ENCODE measurements around the gene PNMA6F.
"Not testable (repeated sequence)": the region's sequence is repeated elsewhere in the genome, so short reads cannot be mapped to it uniquely, and the experiment has no call there.

Gene PNMA6F

DNA sequence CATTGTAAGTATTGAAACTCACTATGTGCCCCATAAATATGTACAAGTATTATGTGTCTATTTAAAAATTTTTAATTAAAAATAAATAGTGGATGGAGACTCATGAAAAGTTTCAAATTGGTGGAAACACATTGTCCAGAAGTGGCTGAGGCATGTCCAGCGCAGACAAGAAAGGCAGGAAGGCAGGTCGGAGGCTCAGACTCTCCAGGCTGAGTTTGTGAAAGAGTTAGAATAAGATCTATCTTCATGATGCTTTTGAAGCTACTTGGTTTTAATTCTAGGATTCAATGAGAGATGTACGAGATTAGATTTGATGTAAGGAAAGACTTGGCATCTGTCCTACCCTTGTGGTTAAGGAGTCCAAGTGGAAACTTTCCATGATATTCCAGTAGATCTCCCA lies 19.8 kb downstream of the PNMA6F start:
- no peak overlapping the region for H3K27ac ChIP-seq (ENCODE audit: low read depth, low read length)
- peaks cover 39% of the 10 kb centered on the region; the same call in 1 of the 2 replicates for H3K27me3 ChIP-seq (ENCODE audit: control insufficient read depth, insufficient read depth, low read length)
- H3K9me3 ChIP-seq (ENCODE audit: control insufficient read depth, insufficient read depth, low read depth, low read length) = peaks cover 13% of the 10 kb centered on the region; the same call in 1 of the 2 replicates
- no peaks in the 10 kb centered on the region for H3K4me1 ChIP-seq (ENCODE audit: control insufficient read depth, insufficient read depth, low read length)
- no peak overlapping the region for H3K9ac ChIP-seq (ENCODE audit: low read length)
- H3K36me3 ChIP-seq (ENCODE audit: control insufficient read depth, insufficient read depth, low read length) = no peaks in the 10 kb centered on the region
- H3K4me3 ChIP-seq (ENCODE audit: low read depth, low read length) = no peak overlapping the region

DNA sequence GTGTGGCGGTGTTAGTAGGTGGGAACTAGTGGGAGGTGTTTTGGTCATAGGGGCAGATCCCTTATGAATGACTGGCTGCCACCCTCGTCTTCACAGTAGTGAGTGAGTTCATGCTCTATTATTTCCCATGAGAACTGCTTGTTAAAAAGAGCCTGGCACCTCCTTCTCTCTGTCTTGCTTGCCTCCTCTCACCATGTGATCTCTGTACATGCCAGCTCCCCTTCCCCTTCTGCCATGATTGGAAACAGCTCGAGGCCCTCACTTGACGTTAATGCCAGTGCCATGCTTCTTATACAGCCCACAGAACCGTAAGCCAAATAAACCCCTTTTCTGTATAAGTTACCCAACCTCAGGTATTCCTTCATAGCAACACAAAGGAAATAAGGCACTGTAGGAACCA lies 21.7 kb downstream of the PNMA6F start:
- Histone ChIP-seq H3K36me3 (ENCODE audit: control insufficient read depth, insufficient read depth, low read length) (no peaks in the 10 kb centered on the region), H3K4me1 (ENCODE audit: control insufficient read depth, insufficient read depth, low read length) (no peaks in the 10 kb centered on the region), H3K9ac (ENCODE audit: low read length) (no peak overlapping the region), H3K27me3 (ENCODE audit: control insufficient read depth, insufficient read depth, low read length) (peaks cover 31% of the 10 kb centered on the region; the same call in 1 of the 2 replicates), H3K27ac (ENCODE audit: low read depth, low read length) (no peak overlapping the region), H3K9me3 (ENCODE audit: control insufficient read depth, insufficient read depth, low read depth, low read length) (peaks cover 7% of the 10 kb centered on the region; the same call in 1 of the 2 replicates), H3K4me3 (ENCODE audit: low read depth, low read length) (no peak overlapping the region)

DNA sequence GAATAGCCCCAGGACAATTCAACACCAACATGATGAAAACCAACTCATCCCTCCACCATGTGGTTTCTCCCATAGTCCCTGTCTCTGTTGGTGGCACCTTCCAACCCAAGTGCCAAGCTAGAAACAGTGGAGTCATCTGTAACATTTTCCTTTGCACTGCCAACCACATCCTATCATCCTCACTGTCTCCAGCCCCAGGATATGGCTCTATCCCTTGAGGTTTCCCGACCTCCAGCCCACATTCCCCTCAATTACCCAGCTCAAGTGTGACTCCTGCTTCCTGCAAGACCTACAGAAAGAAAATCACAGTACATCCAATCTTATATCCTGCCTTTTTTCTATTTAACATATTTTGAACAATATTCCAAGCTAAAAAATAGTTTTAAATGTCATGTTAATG lies 24.2 kb downstream of the PNMA6F start:
- Histone ChIP-seq H3K36me3 (ENCODE audit: control insufficient read depth, insufficient read depth, low read length) (no peaks in the 10 kb centered on the region), H3K9me3 (ENCODE audit: control insufficient read depth, insufficient read depth, low read depth, low read length) (peaks cover 17% of the 10 kb centered on the region; the same call in 1 of the 2 replicates)

GRCh38 chrX:153293485-153294071 lies 28.0 kb downstream of the PNMA6F start:
- H3K27ac ChIP-seq (ENCODE audit: low read depth, low read length); H3K4me1 ChIP-seq (ENCODE audit: control insufficient read depth, insufficient read depth, low read length); H3K36me3 ChIP-seq (ENCODE audit: control insufficient read depth, insufficient read depth, low read length); H3K27me3 ChIP-seq (ENCODE audit: control insufficient read depth, insufficient read depth, low read length); H3K9ac ChIP-seq (ENCODE audit: low read length); H3K4me3 ChIP-seq (ENCODE audit: low read depth, low read length): not testable (repeated sequence)
- H3K9me3 ChIP-seq (ENCODE audit: control insufficient read depth, insufficient read depth, low read depth, low read length) = peaks cover 17% of the 10 kb centered on the region; the same call in 1 of the 2 replicates

More for the DNA sequence above, 24.2 kb downstream of the PNMA6F start:
- Histone ChIP-seq H3K27ac (ENCODE audit: low read depth, low read length) (no peak overlapping the region), H3K4me3 (ENCODE audit: low read depth, low read length) (no peak overlapping the region), H3K9ac (ENCODE audit: low read length) (no peak overlapping the region), H3K4me1 (ENCODE audit: control insufficient read depth, insufficient read depth, low read length) (no peaks in the 10 kb centered on the region), H3K27me3 (ENCODE audit: control insufficient read depth, insufficient read depth, low read length) (peaks cover 9% of the 10 kb centered on the region; the same call in 1 of the 2 replicates)

- not testable (repeated sequence) for H3K27ac ChIP-seq (ENCODE audit: low read depth, low read length); H3K9me3 ChIP-seq (ENCODE audit: control insufficient read depth, insufficient read depth, low read depth, low read length); H3K9ac ChIP-seq (ENCODE audit: low read length); H3K4me3 ChIP-seq (ENCODE audit: low read depth, low read length); H3K4me1 ChIP-seq (ENCODE audit: control insufficient read depth, insufficient read depth, low read length); H3K36me3 ChIP-seq (ENCODE audit: control insufficient read depth, insufficient read depth, low read length); H3K27me3 ChIP-seq (ENCODE audit: control insufficient read depth, insufficient read depth, low read length)
These were observed 32.8 kb downstream of the PNMA6F start for GRCh38 chrX:153288807-153289206.

- not testable (repeated sequence) for H3K4me3 ChIP-seq (ENCODE audit: low read depth, low read length); H3K4me1 ChIP-seq (ENCODE audit: control insufficient read depth, insufficient read depth, low read length); H3K9ac ChIP-seq (ENCODE audit: low read length); H3K27me3 ChIP-seq (ENCODE audit: control insufficient read depth, insufficient read depth, low read length); H3K36me3 ChIP-seq (ENCODE audit: control insufficient read depth, insufficient read depth, low read length); H3K27ac ChIP-seq (ENCODE audit: low read depth, low read length); H3K9me3 ChIP-seq (ENCODE audit: control insufficient read depth, insufficient read depth, low read depth, low read length)
These were observed 35.9 kb downstream of the PNMA6F start for GRCh38 chrX:153285678-153286077.

DNA sequence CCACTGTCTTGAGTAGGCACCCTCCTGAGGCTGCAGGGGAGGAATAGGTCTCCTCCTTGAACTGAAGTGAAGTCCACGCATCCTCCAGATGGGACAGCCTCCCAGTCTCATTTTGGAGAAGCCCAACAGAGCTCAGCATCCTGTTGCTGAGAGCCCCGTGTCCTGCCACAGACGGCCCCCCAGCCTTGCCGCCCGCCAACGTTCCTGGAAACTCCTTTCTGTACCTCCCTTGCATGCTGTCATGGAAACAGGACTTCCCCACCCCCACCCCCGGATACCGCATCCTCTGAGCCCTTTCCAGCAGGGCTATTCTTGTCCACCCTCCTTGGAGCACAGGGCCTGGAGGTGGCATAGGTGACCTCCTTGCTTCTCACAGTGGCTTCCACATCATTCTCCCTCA lies 37.6 kb downstream of the PNMA6F start:
- H3K9me3 ChIP-seq (ENCODE audit: control insufficient read depth, insufficient read depth, low read depth, low read length); H3K27ac ChIP-seq (ENCODE audit: low read depth, low read length); H3K4me1 ChIP-seq (ENCODE audit: control insufficient read depth, insufficient read depth, low read length); H3K36me3 ChIP-seq (ENCODE audit: control insufficient read depth, insufficient read depth, low read length); H3K4me3 ChIP-seq (ENCODE audit: low read depth, low read length); H3K9ac ChIP-seq (ENCODE audit: low read length); H3K27me3 ChIP-seq (ENCODE audit: control insufficient read depth, insufficient read depth, low read length): not testable (repeated sequence)

- not testable (repeated sequence) for H3K9me3 ChIP-seq (ENCODE audit: control insufficient read depth, insufficient read depth, low read depth, low read length); H3K9ac ChIP-seq (ENCODE audit: low read length); H3K4me3 ChIP-seq (ENCODE audit: low read depth, low read length); H3K27ac ChIP-seq (ENCODE audit: low read depth, low read length); H3K4me1 ChIP-seq (ENCODE audit: control insufficient read depth, insufficient read depth, low read length); H3K27me3 ChIP-seq (ENCODE audit: control insufficient read depth, insufficient read depth, low read length); H3K36me3 ChIP-seq (ENCODE audit: control insufficient read depth, insufficient read depth, low read length)
These were observed 39.8 kb downstream of the PNMA6F start for GRCh38 chrX:153281784-153282183.

DNA sequence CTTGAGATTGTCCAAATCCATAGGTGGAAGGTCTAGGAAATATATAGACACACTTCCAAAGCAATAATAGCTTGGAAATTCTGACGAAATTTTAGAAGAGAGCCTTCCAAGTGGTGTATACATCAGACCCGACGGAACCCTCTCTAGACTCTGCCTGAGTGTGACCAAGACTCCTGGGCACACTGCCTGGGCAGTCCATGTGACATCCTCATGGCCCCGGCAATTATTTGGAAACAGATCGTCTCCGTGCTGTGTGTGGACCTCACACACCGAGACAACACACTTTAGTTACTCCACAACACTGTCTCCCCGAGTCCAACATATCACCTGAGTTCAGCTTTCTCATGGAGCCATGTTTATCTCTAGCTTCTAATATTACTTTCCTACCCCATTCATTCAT lies 42.3 kb downstream of the PNMA6F start:
- not testable (repeated sequence) for H3K4me1 ChIP-seq (ENCODE audit: control insufficient read depth, insufficient read depth, low read length); H3K9ac ChIP-seq (ENCODE audit: low read length); H3K36me3 ChIP-seq (ENCODE audit: control insufficient read depth, insufficient read depth, low read length); H3K27me3 ChIP-seq (ENCODE audit: control insufficient read depth, insufficient read depth, low read length); H3K27ac ChIP-seq (ENCODE audit: low read depth, low read length); H3K4me3 ChIP-seq (ENCODE audit: low read depth, low read length); H3K9me3 ChIP-seq (ENCODE audit: control insufficient read depth, insufficient read depth, low read depth, low read length)

- H3K4me3 ChIP-seq (ENCODE audit: low read depth, low read length); H3K36me3 ChIP-seq (ENCODE audit: control insufficient read depth, insufficient read depth, low read length); H3K27ac ChIP-seq (ENCODE audit: low read depth, low read length); H3K9me3 ChIP-seq (ENCODE audit: control insufficient read depth, insufficient read depth, low read depth, low read length); H3K9ac ChIP-seq (ENCODE audit: low read length); H3K4me1 ChIP-seq (ENCODE audit: control insufficient read depth, insufficient read depth, low read length); H3K27me3 ChIP-seq (ENCODE audit: control insufficient read depth, insufficient read depth, low read length): not testable (repeated sequence)
These were observed 45.5 kb downstream of the PNMA6F start for GRCh38 chrX:153276049-153276448.

DNA sequence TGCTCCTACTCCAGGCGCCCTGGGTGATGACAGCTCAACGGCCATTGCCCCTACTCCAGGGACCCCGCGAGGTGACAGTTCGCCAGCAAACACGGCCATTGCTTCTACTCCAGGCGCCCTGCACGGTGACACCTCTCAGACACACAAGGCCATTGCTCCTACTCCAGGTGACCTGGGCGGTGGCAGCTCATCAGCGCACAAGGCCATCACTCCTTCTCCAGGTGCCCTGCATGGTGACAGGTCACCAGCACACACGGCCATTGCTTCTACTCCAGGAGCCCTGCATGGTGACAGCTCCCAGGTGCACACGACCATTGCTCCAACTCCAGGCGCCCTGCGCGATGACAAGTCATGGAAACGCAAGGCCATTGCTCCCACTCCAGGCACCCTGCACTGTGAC lies 46.1 kb downstream of the PNMA6F start:
- H3K4me1 ChIP-seq (ENCODE audit: control insufficient read depth, insufficient read depth, low read length); H3K27me3 ChIP-seq (ENCODE audit: control insufficient read depth, insufficient read depth, low read length); H3K36me3 ChIP-seq (ENCODE audit: control insufficient read depth, insufficient read depth, low read length); H3K9ac ChIP-seq (ENCODE audit: low read length); H3K9me3 ChIP-seq (ENCODE audit: control insufficient read depth, insufficient read depth, low read depth, low read length); H3K27ac ChIP-seq (ENCODE audit: low read depth, low read length); H3K4me3 ChIP-seq (ENCODE audit: low read depth, low read length): not testable (repeated sequence)

- H3K4me3 ChIP-seq (ENCODE audit: low read depth, low read length); H3K27ac ChIP-seq (ENCODE audit: low read depth, low read length); H3K9ac ChIP-seq (ENCODE audit: low read length); H3K9me3 ChIP-seq (ENCODE audit: control insufficient read depth, insufficient read depth, low read depth, low read length); H3K36me3 ChIP-seq (ENCODE audit: control insufficient read depth, insufficient read depth, low read length); H3K4me1 ChIP-seq (ENCODE audit: control insufficient read depth, insufficient read depth, low read length); H3K27me3 ChIP-seq (ENCODE audit: control insufficient read depth, insufficient read depth, low read length): not testable (repeated sequence)
These were observed 49.0 kb downstream of the PNMA6F start for GRCh38 chrX:153272584-153272983.

Data from HUES6 (cell line).